Measurements from ENCODE around the gene OR6S1.
"Not testable (repeated sequence)": the region's sequence is repeated elsewhere in the genome, so short reads cannot be mapped to it uniquely, and the experiment has no call there.

Gene OR6S1

GRCh38 chr14:20611277-20611676, 30.2 kb downstream of the OR6S1 start:
- no peak for DNase-seq (ENCODE audit: low read depth in 2 of 2)

- DNase-seq (ENCODE audit: low read depth in 2 of 2), result peak; percentile 53 to 61
Measured at GRCh38 chr14:20610002-20610765, 31.3 kb downstream of the OR6S1 start.

- DNase-seq (ENCODE audit: low read depth in 2 of 2), result peak; percentile 32 to 46
Measured at GRCh38 chr14:20609215-20610001, 32.1 kb downstream of the OR6S1 start.

GRCh38 chr14:20608383-20609110, 32.9 kb downstream of the OR6S1 start:
- DNase-seq (ENCODE audit: low read depth in 2 of 2), result no peak

- no peak for DNase-seq (ENCODE audit: low read depth in 2 of 2)
Measured at GRCh38 chr14:20607617-20608016, 33.9 kb downstream of the OR6S1 start.

- DNase-seq (ENCODE audit: low read depth in 2 of 2), result no peak
Measured at GRCh38 chr14:20606902-20607242, 34.6 kb downstream of the OR6S1 start.

- DNase-seq (ENCODE audit: low read depth in 2 of 2), result no peak
Measured at GRCh38 chr14:20606190-20606901, 35.1 kb downstream of the OR6S1 start.

GRCh38 chr14:20603813-20604690, 37.4 kb downstream of the OR6S1 start:
- DNase-seq (ENCODE audit: low read depth in 2 of 2), result no peak

- DNase-seq (ENCODE audit: low read depth in 2 of 2), result no peak
Measured at GRCh38 chr14:20602583-20602982, 38.9 kb downstream of the OR6S1 start.

GRCh38 chr14:20601522-20601921, 40.0 kb downstream of the OR6S1 start:
- DNase-seq (ENCODE audit: low read depth in 2 of 2), result no peak

GRCh38 chr14:20597108-20597507, 44.4 kb downstream of the OR6S1 start:
- DNase-seq (ENCODE audit: low read depth in 2 of 2), result no peak

GRCh38 chr14:20595726-20596125, 45.8 kb downstream of the OR6S1 start:
- DNase-seq (ENCODE audit: low read depth in 2 of 2), result not testable (repeated sequence)

- DNase-seq (ENCODE audit: low read depth in 2 of 2), result no peak
Measured at GRCh38 chr14:20592574-20592973, 48.9 kb downstream of the OR6S1 start.

GRCh38 chr14:20591235-20591634, 50.3 kb downstream of the OR6S1 start, which contains the start of gene RNASE12:
TSS of gene RNASE12 (minus strand) at chr14:20591376. CDS start at chr14:20590723, 653 bp downstream.
- no peak for DNase-seq (ENCODE audit: low read depth in 2 of 2)
